ENCODE data around the gene HOXB5. TPM values are rescaled to one million over a fixed set of nuclear protein-coding genes. Genes with fewer than 3 reads are reported as not detected.

HOXB5 gene
- total RNA-seq, 4 donors from 2014 or later = 0.27 to 2.7 (median 1.4) TPM

GRCh38 chr17:48605409-48605919 is 11.9 kb upstream of the HOXB5 start:
- no peak for TF ChIP-seq CTCF (IDR thresholded peaks at IDR 0.05)
- TF ChIP-seq POLR2A (IDR thresholded peaks at IDR 0.05) = no peak
- no peak for TF ChIP-seq POLR2AphosphoS5 (IDR thresholded peaks at IDR 0.05)
- Histone ChIP-seq H3K4me3 (no peak overlapping the region), H3K36me3 (no peaks in the 10 kb centered on the region), H3K4me1 (peaks cover 0 to 35% (median 9%) of the 10 kb centered on the region in 3 donors), H3K27ac (no peak overlapping the region), H3K9me3 (no peaks in the 10 kb centered on the region), H3K27me3 (peaks cover 100% of the 10 kb centered on the region)
- no peak for ATAC-seq
- WGBS, 2 donors (ENCODE audit: low coverage in 1 of 2) = 19 to 31% methylated on average over 9 of the region's 10 CpGs

- Histone ChIP-seq H3K27me3 (peaks cover 100% of the 10 kb centered on the region), H3K36me3 (no peaks in the 10 kb centered on the region), H3K4me3 (peak within 1 kb of the TSS in 1 of 2 donors; percentile 14), H3K4me1 (peaks cover 0 to 28% (median 4%) of the 10 kb centered on the region in 3 donors), H3K9me3 (no peaks in the 10 kb centered on the region), H3K27ac (no peak within 1 kb of the TSS)
- 24 to 25% methylated on average over 13 to 15 of the region's 16 CpGs for WGBS, 2 donors (ENCODE audit: low coverage in 1 of 2)
- ATAC-seq = no peak
- no peak for TF ChIP-seq POLR2A (IDR thresholded peaks at IDR 0.05)
- no peak for TF ChIP-seq POLR2AphosphoS5 (IDR thresholded peaks at IDR 0.05)
- no peak for TF ChIP-seq CTCF (IDR thresholded peaks at IDR 0.05)
- no peak for TF ChIP-seq EP300 (IDR thresholded peaks at IDR 0.05)
Observed at GRCh38 chr17:48604770-48605329, 11.3 kb upstream of the HOXB5 start, which contains the start of gene HOXB6. TSS of gene HOXB6 (minus strand) at chr17:48604986. CDS start at chr17:48598150, 6,836 bp downstream.

- WGBS, 2 donors (ENCODE audit: low coverage in 1 of 2) = 5 to 9% methylated on average over 9 to 14 of the region's 21 CpGs
- peaks cover 100% of the 10 kb centered on the region for H3K27me3 ChIP-seq
- H3K27ac ChIP-seq = no peak overlapping the region
- TF ChIP-seq EP300 (IDR thresholded peaks at IDR 0.05) (no peak), POLR2A (IDR thresholded peaks at IDR 0.05) (no peak), POLR2AphosphoS5 (IDR thresholded peaks at IDR 0.05) (no peak), CTCF (IDR thresholded peaks at IDR 0.05) (no peak)
- ATAC-seq = no peak
- H3K4me3 ChIP-seq = peak overlapping the region in 1 of 2 donors; percentile 14
- no peaks in the 10 kb centered on the region for H3K9me3 ChIP-seq
- H3K4me1 ChIP-seq = peaks cover 0 to 25% (median 4%) of the 10 kb centered on the region in 3 donors
- H3K36me3 ChIP-seq = no peaks in the 10 kb centered on the region
Observed at GRCh38 chr17:48603959-48604769, 10.6 kb upstream of the HOXB5 start.

GRCh38 chr17:48601539-48602425 is 8.2 kb upstream of the HOXB5 start:
- no peaks in the 10 kb centered on the region for H3K9me3 ChIP-seq
- no peaks in the 10 kb centered on the region for H3K36me3 ChIP-seq
- TF ChIP-seq EP300 (IDR thresholded peaks at IDR 0.05) (no peak), POLR2AphosphoS5 (IDR thresholded peaks at IDR 0.05) (no peak), POLR2A (IDR thresholded peaks at IDR 0.05) (no peak), CTCF (IDR thresholded peaks at IDR 0.05) (no peak)
- 24 to 25% methylated on average over 8 to 12 of the region's 35 CpGs for WGBS, 2 donors (ENCODE audit: low coverage in 1 of 2)
- ATAC-seq = no peak
- H3K4me1 ChIP-seq = peaks cover 0 to 47% (median 4%) of the 10 kb centered on the region in 3 donors
- no peak overlapping the region for H3K27ac ChIP-seq
- peaks cover 100% of the 10 kb centered on the region for H3K27me3 ChIP-seq
- H3K4me3 ChIP-seq = no peak overlapping the region

All from gastroesophageal sphincter (tissue), 4 donors.